HCT116 (cell line): ENCODE measurements around the gene INO80. TPM values are rescaled to one million over a fixed set of nuclear protein-coding genes. Genes with fewer than 3 reads are reported as not detected.

ENCODE experiments used
- ATAC-seq: fragments of 200-7000 bp; cut with Tn5 transposase; 2 replicates; pipeline ENCODE4 v1.9.1; 2020; ENCODE audit warnings: mild to moderate bottlenecking, moderate library complexity
- BruUV-seq: library from RNA; stranded (reverse); fragments of 400-500 nt; replicated peaks from 2 replicates; lab custom pipeline; 2021; lab: Mats Ljungman, UMichigan
- CTCF ChIA-PET: fragments of 300-600 bp; sonication (Branson Sonifier 250); formaldehyde crosslinking; loops from one replicate; lab custom pipeline; 2021; ENCODE audit warnings: antibody characterized with exemption; lab: Charles Lee
- POLR2A ChIA-PET: fragments of 300-600, 350-600 bp; sonication (Branson Sonifier 250); formaldehyde crosslinking; loops from one replicate; lab custom pipeline; 2021; ENCODE audit warnings: antibody characterized with exemption; lab: Charles Lee
- RAD21 ChIA-PET, 2 experiments: fragments of 300-600 bp; sonication (Branson Sonifier 250); formaldehyde crosslinking; loops; one replicate each; lab custom pipeline; 2023; ENCODE audit warnings: low total read pairs in 2 of 2; ENCODE audit not compliant: uncharacterized antibody in 2 of 2, unreplicated experiment in 2 of 2, low non-redundant PET in 1 of 2; lab: Charles Lee
- DNase-seq: peaks from one replicate; pipeline ENCODE4 v3.0.0-alpha.2; 2010; ENCODE audit warnings: low read depth, low spot score
- H2AFZ ChIP-seq: fragments of 200-600 bp; shearing (Covaris generic), sonication (generic); 2 replicates; pipeline ENCODE4 v1.6.1; 2017; ENCODE audit warnings: low read depth, mixed run types, mixed read lengths, antibody characterized with exemption, low read length; ENCODE audit not compliant: poor library complexity, severe bottlenecking
- H3K27ac ChIP-seq: 2 replicates; pipeline ENCODE4 v1.5.1; 2012; ENCODE audit warnings: low read depth, low read length
- H3K27me3 ChIP-seq: fragments of 200-600 bp; sonication (generic); 2 replicates; pipeline ENCODE4 v1.6.1; 2016; ENCODE audit warnings: mixed run types, low read length, mixed read lengths; ENCODE audit not compliant: insufficient read depth
- H3K36me3 ChIP-seq, 2 experiments: fragments of 200-500 bp in 1 of 2; fragments of 200-600 bp in 1 of 2; sonication (Bioruptor generic) in 1 of 2; sonication (generic) in 1 of 2; 2 replicates each; pipeline versions ENCODE4 v1.5.1 to v1.6.1; 2014 to 2016; ENCODE audit warnings: low read length in 2 of 2, inconsistent platforms in 1 of 2, mixed read lengths in 1 of 2, mixed run types in 1 of 2; ENCODE audit not compliant: insufficient read depth in 2 of 2, control insufficient read depth in 1 of 2
- H3K4me1 ChIP-seq, 2 experiments: fragments of 200-600 bp in 1 of 2; sonication (generic) in 1 of 2; 2 replicates each; pipeline versions ENCODE4 v1.5.1 to v1.6.1; 2012 to 2017; ENCODE audit warnings: low read length in 2 of 2, inconsistent platforms in 1 of 2, mild to moderate bottlenecking in 1 of 2, mixed read lengths in 1 of 2, mixed run types in 1 of 2, moderate library complexity in 1 of 2; ENCODE audit not compliant: insufficient read depth in 2 of 2, control insufficient read depth in 1 of 2
- H3K4me2 ChIP-seq: fragments of 200-600 bp; sonication (generic); 2 replicates; pipeline ENCODE4 v1.6.1; 2017; ENCODE audit warnings: mixed run types, low read length, mixed read lengths
- H3K4me3 ChIP-seq, 2 experiments: fragments of 200-600 bp in 1 of 2; sonication (generic) in 1 of 2; replicated peaks in 1 of 2; 2 replicates each; pipeline ENCODE4 v1.5.1; 2011 to 2016; ENCODE audit warnings: low read length in 2 of 2, control low read depth in 1 of 2, low read depth in 1 of 2, mild to moderate bottlenecking in 1 of 2, mixed read lengths in 1 of 2, mixed run types in 1 of 2
- H3K79me2 ChIP-seq: fragments of 200-600 bp; sonication (generic); 2 replicates; pipeline ENCODE4 v1.6.1; 2017; ENCODE audit warnings: mild to moderate bottlenecking, mixed run types, low read length, moderate library complexity, mixed read lengths; ENCODE audit not compliant: insufficient read depth
- H3K9ac ChIP-seq: fragments of 200-600 bp; sonication (generic); 2 replicates; pipeline ENCODE4 v1.6.1; 2016; ENCODE audit warnings: low read length, mixed read lengths
- H3K9me2 ChIP-seq: fragments of 200-600 bp; sonication (generic), shearing (Covaris generic); 2 replicates; pipeline ENCODE4 v1.6.1; 2017; ENCODE audit warnings: mixed run types, mild to moderate bottlenecking, moderate library complexity; ENCODE audit not compliant: insufficient read depth
- H3K9me3 ChIP-seq, 2 experiments: fragments of 200-500 bp in 1 of 2; fragments of 200-600 bp in 1 of 2; sonication (Bioruptor generic) in 1 of 2; sonication (generic) in 1 of 2; 2 replicates each; pipeline ENCODE4 v1.6.1; 2014 to 2017; ENCODE audit warnings: low read length in 2 of 2, mixed read lengths in 2 of 2, inconsistent platforms in 1 of 2, low read depth in 1 of 2, mild to moderate bottlenecking in 1 of 2, mixed run types in 1 of 2, moderate library complexity in 1 of 2; ENCODE audit not compliant: control insufficient read depth in 1 of 2, insufficient read depth in 1 of 2
- H4K20me1 ChIP-seq: fragments of 200-600 bp; sonication (generic), shearing (Covaris generic); 2 replicates; pipeline ENCODE4 v1.6.1; 2017; ENCODE audit warnings: mixed run types, mild to moderate bottlenecking, moderate library complexity; ENCODE audit not compliant: insufficient read depth
- CBX3 ChIP-seq: IDR thresholded peaks from 2 replicates; pipeline ENCODE4 v1.6.1; 2012; ENCODE audit warnings: low read depth
- CEBPB ChIP-seq: IDR thresholded peaks from 2 replicates; pipeline ENCODE4 v1.6.1; 2012; ENCODE audit warnings: low read depth
- EGR1 ChIP-seq: IDR thresholded peaks from 2 replicates; pipeline ENCODE4 v1.6.1; 2012; ENCODE audit warnings: low read depth
- ELF1 ChIP-seq: IDR thresholded peaks from 2 replicates; pipeline ENCODE4 v1.6.1; 2012; ENCODE audit warnings: low read depth, borderline replicate concordance
- EZH2 ChIP-seq: fragments of 200-600 bp; sonication (generic); IDR thresholded peaks from 2 replicates; pipeline ENCODE4 v1.6.1; 2017; ENCODE audit warnings: antibody characterized with exemption, mixed run types
- FOSL1 ChIP-seq: IDR thresholded peaks from 2 replicates; pipeline ENCODE4 v1.6.1; 2012; ENCODE audit warnings: low read depth
- POLR2A ChIP-seq: IDR thresholded peaks from 2 replicates; pipeline ENCODE4 v1.7.0; 2011; ENCODE audit warnings: borderline replicate concordance; ENCODE audit not compliant: insufficient read depth, insufficient read length; ENCODE audit errors: extremely low read depth
- RAD21 ChIP-seq: IDR thresholded peaks from 2 replicates; pipeline ENCODE4 v1.6.1; 2012; ENCODE audit warnings: low read depth, mild to moderate bottlenecking
- SIN3A ChIP-seq: IDR thresholded peaks from 2 replicates; pipeline ENCODE4 v1.6.1; 2012; ENCODE audit warnings: low read depth
- SRF ChIP-seq: IDR thresholded peaks from 2 replicates; pipeline ENCODE4 v1.6.1; 2012; ENCODE audit warnings: low read depth
- TCF7L2 ChIP-seq: IDR thresholded peaks from 2 replicates; pipeline ENCODE4 v1.7.0; 2011; ENCODE audit warnings: borderline replicate concordance, inconsistent platforms; ENCODE audit not compliant: insufficient read depth, insufficient read length; ENCODE audit errors: extremely low read depth
- ZFX ChIP-seq: fragments of 450-650 bp; IDR thresholded peaks from 2 replicates; pipeline ENCODE4 v1.6.1; 2017
- intact Hi-C: fragments of 100-400 bp; cut with micrococcal nuclease; formaldehyde crosslinking; loops from 2 replicates; pipeline ENCODE4 v1.10.0; 2022
- total RNA-seq: library from RNA; stranded (reverse); gene quantifications from one replicate; pipeline ENCODE4 v1.2.1, GENCODE V29; 2021; ENCODE audit not compliant: unreplicated experiment
- TF ChIP-seq, protein P1 (sequence below), 3 experiments: fragments of 200-600 bp in 1 of 3; sonication (generic) in 1 of 3; IDR thresholded peaks in 2 of 3; conservative IDR thresholded peaks in 1 of 3; 2 replicates each; pipeline ENCODE4 v1.5.1; 2012 to 2017; ENCODE audit warnings: low read depth in 2 of 3, low read length in 2 of 3, antibody characterized with exemption in 1 of 3, borderline replicate concordance in 1 of 3, control low read depth in 1 of 3, mild to moderate bottlenecking in 1 of 3, mixed read lengths in 1 of 3, mixed run types in 1 of 3, moderate library complexity in 1 of 3; ENCODE audit not compliant: insufficient read depth in 1 of 3
- TF ChIP-seq, protein P2 (sequence below): IDR thresholded peaks from 2 replicates; pipeline ENCODE4 v1.6.1; 2011; ENCODE audit warnings: mild to moderate bottlenecking, low read length, moderate library complexity; ENCODE audit not compliant: insufficient replicate concordance; ENCODE audit errors: extremely low read depth

Gene INO80
- total RNA-seq, 1 experiment from 2014 or later, result 28.2 TPM

DNA sequence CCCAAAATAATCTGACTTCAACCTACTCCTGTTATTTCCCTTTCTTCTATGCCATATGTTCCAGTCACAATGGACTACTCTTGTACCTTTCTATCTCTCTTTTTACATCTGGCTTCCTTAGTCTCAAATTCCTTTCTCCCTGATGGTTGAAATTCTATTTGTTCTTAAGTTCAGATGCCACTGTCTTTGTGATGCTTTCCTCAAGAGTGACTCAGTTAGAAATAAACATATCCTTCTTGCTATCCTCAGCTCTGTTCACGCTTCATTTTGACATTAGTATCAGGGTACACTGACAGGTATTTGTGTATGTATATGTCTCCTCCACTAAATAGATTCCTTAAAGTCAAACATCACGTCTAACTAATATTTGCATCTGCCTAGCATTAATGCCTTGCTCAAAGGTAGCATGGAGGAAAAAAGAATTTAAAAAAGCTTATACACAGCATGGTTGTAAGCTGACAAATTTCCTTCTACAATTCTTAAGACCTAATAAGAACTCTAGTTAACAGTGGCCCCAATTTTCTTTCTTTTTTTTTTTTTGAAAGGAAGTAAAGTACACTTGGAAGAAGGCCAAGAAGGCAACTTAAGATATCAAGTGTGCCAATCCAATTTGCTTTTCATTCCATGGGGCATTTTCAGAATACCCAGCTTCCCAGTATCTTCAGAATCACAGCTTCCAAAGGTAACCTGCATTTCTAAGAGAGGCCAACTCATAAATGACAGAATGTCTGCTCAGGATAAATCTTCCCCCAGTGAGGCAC lies 104.8 kb downstream of the INO80 start:
- Histone ChIP-seq H3K27me3 (no peaks in the 10 kb centered on the region), H3K36me3 (peaks cover 11 to 28% of the 10 kb centered on the region in 2 experiments; a peak in 2 of 4 replicates), H4K20me1 (no peaks in the 10 kb centered on the region), H3K9ac (no peak overlapping the region), H3K79me2 (peaks cover 5% of the 10 kb centered on the region; the same call in 1 of the 2 replicates), H3K27ac (no peak overlapping the region), H3K9me3 (no peaks in the 10 kb centered on the region), H3K4me1 (no peaks in the 10 kb centered on the region), H3K9me2 (no peaks in the 10 kb centered on the region), H3K4me2 (no peak overlapping the region), H3K4me3 (no peak overlapping the region), H2AFZ (no peak overlapping the region)
- CTCF ChIA-PET, result no interaction called here
- RAD21 ChIA-PET, result no interaction called here
- DNase-seq (no peak), ATAC-seq (no peak)
- intact Hi-C loops, result no loop called here
- BruUV-seq, result no TSS peak
- TF ChIP-seq RAD21 (no peak), CBX3 (no peak), ELF1 (no peak), SIN3A (no peak), FOSL1 (no peak), EGR1 (no peak), SRF (no peak), TCF7L2 (no peak), CEBPB (no peak), ZFX (no peak), EZH2 (no peak), POLR2A (no peak)
- TF ChIP-seq, protein P1, sequence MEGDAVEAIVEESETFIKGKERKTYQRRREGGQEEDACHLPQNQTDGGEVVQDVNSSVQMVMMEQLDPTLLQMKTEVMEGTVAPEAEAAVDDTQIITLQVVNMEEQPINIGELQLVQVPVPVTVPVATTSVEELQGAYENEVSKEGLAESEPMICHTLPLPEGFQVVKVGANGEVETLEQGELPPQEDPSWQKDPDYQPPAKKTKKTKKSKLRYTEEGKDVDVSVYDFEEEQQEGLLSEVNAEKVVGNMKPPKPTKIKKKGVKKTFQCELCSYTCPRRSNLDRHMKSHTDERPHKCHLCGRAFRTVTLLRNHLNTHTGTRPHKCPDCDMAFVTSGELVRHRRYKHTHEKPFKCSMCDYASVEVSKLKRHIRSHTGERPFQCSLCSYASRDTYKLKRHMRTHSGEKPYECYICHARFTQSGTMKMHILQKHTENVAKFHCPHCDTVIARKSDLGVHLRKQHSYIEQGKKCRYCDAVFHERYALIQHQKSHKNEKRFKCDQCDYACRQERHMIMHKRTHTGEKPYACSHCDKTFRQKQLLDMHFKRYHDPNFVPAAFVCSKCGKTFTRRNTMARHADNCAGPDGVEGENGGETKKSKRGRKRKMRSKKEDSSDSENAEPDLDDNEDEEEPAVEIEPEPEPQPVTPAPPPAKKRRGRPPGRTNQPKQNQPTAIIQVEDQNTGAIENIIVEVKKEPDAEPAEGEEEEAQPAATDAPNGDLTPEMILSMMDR (IDR thresholded peaks at IDR 0.05 in 2 of 3, conservative IDR thresholded peaks at IDR 0.05 in 1 of 3; ENCODE audit: borderline replicate concordance in 1 of 3, insufficient read depth in 1 of 3, low read depth in 2 of 3, low read length in 2 of 3), result no peak
- TF ChIP-seq, protein P2, sequence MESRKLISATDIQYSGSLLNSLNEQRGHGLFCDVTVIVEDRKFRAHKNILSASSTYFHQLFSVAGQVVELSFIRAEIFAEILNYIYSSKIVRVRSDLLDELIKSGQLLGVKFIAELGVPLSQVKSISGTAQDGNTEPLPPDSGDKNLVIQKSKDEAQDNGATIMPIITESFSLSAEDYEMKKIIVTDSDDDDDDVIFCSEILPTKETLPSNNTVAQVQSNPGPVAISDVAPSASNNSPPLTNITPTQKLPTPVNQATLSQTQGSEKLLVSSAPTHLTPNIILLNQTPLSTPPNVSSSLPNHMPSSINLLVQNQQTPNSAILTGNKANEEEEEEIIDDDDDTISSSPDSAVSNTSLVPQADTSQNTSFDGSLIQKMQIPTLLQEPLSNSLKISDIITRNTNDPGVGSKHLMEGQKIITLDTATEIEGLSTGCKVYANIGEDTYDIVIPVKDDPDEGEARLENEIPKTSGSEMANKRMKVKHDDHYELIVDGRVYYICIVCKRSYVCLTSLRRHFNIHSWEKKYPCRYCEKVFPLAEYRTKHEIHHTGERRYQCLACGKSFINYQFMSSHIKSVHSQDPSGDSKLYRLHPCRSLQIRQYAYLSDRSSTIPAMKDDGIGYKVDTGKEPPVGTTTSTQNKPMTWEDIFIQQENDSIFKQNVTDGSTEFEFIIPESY, result no peak
- POLR2A ChIA-PET, result no interaction called here
